ENCODE measurements around the gene RARS1.
"Not testable (repeated sequence)": the region's sequence is repeated elsewhere in the genome, so short reads cannot be mapped to it uniquely, and the experiment has no call there.

Gene RARS1

GRCh38 chr5:168481330-168481788, 4.9 kb upstream of the RARS1 start:
- no peak for DNase-seq

GRCh38 chr5:168482361-168482760, 3.9 kb upstream of the RARS1 start:
- no peak for DNase-seq

GRCh38 chr5:168489059-168489458, 2.8 kb downstream of the RARS1 start:
- no peak for DNase-seq

- DNase-seq = no peak
Observed at GRCh38 chr5:168494057-168494555, 7.8 kb downstream of the RARS1 start.

- DNase-seq = no peak
Observed at GRCh38 chr5:168502563-168503237, 16.4 kb downstream of the RARS1 start.

- no peak for DNase-seq
Observed at GRCh38 chr5:168513861-168514428, 27.7 kb downstream of the RARS1 start.

- DNase-seq = no peak
Observed at GRCh38 chr5:168525856-168526255, 39.6 kb downstream of the RARS1 start.

- DNase-seq = no peak
Observed at GRCh38 chr5:168527756-168528295, 41.6 kb downstream of the RARS1 start.

GRCh38 chr5:168528521-168529373, 42.5 kb downstream of the RARS1 start, which contains the start of gene FBLL1:
TSS of gene FBLL1 (plus strand) at chr5:168529305. CDS start at chr5:168529505, 200 bp downstream.
- DNase-seq = no peak

- DNase-seq = no peak
Observed at GRCh38 chr5:168529374-168530234, 43.3 kb downstream of the RARS1 start.

GRCh38 chr5:168530621-168531150, 44.4 kb downstream of the RARS1 start:
- DNase-seq = no peak

GRCh38 chr5:168531191-168531590, 44.9 kb downstream of the RARS1 start:
- DNase-seq = no peak

GRCh38 chr5:168531987-168532864, 46.0 kb downstream of the RARS1 start:
- no peak for DNase-seq

- not testable (repeated sequence) for DNase-seq
Observed at GRCh38 chr5:168534351-168534750, 48.1 kb downstream of the RARS1 start.

- DNase-seq = no peak
Observed at GRCh38 chr5:168537176-168537575, 50.9 kb downstream of the RARS1 start.

- no peak for DNase-seq
Observed at GRCh38 chr5:168549554-168549953, 63.3 kb downstream of the RARS1 start.

GRCh38 chr5:168550656-168551055, 64.4 kb downstream of the RARS1 start:
- DNase-seq = no peak

- DNase-seq = no peak
Observed at GRCh38 chr5:168552146-168552545, 65.9 kb downstream of the RARS1 start.

- DNase-seq = no peak
Observed at GRCh38 chr5:168553377-168554130, 67.3 kb downstream of the RARS1 start.

GRCh38 chr5:168557389-168557788, 71.1 kb downstream of the RARS1 start:
- DNase-seq = no peak

Measured in activated naive CD4-positive, alpha-beta T cell (primary cell).